ENCODE data around the gene TEX30. TPM values are rescaled to one million over a fixed set of nuclear protein-coding genes. Genes with fewer than 3 reads are reported as not detected.

The TEX30 gene
- total and polyA plus RNA-seq, 9 donors: 6.4 to 14.7 (median 8.4) TPM

DNA sequence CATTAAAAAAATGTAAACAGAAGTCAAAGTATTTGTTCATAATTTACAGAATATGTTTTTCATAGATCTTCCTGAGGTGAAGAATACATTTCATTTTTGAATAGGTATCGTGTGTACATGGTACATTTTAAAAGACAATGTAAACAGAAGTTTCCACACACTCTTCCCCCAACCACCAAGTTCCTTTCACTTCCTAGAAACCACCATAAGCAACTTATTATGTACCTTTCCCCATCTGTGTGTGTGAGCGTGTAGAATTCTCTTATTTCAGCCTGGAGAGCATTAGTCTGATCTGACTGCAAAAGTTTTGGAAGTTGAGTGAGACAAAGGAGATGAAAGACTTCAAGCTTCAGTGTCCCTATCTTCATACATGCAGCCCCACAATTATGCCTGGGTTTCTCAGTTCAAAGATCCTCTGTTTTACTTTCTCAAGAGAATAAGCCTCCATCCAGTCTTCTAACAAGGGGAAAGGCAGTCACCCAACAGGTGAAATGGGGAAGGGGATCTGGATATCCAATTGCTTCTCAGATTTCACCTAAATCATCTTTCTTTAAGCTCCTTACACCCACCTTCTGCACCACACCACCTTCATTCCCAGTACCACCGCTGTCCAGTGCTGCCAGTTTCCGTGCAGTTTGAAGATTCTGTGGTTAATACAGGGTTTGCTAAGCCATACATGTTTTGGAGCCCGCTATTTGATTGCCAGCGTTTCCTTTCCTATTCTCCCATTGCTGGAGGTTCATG, 2.1 kb downstream of the TEX30 start:
- Histone ChIP-seq H3K27me3 (no peaks in the 10 kb centered on the region), H3K4me3 (no peak overlapping the region), H3K9me3 (no peaks in the 10 kb centered on the region), H3K36me3 (no peaks in the 10 kb centered on the region), H3K27ac (no peak overlapping the region), H3K4me1 (ENCODE audit: insufficient read depth) (peaks cover 7% of the 10 kb centered on the region)
- intact Hi-C loops (cut with DNase I): no loop called here
- no peak for DNase-seq
- TF ChIP-seq POLR2A (IDR thresholded peaks at IDR 0.05) (no peak), EP300 (IDR thresholded peaks at IDR 0.05) (no peak)
- TF ChIP-seq, protein P1, sequence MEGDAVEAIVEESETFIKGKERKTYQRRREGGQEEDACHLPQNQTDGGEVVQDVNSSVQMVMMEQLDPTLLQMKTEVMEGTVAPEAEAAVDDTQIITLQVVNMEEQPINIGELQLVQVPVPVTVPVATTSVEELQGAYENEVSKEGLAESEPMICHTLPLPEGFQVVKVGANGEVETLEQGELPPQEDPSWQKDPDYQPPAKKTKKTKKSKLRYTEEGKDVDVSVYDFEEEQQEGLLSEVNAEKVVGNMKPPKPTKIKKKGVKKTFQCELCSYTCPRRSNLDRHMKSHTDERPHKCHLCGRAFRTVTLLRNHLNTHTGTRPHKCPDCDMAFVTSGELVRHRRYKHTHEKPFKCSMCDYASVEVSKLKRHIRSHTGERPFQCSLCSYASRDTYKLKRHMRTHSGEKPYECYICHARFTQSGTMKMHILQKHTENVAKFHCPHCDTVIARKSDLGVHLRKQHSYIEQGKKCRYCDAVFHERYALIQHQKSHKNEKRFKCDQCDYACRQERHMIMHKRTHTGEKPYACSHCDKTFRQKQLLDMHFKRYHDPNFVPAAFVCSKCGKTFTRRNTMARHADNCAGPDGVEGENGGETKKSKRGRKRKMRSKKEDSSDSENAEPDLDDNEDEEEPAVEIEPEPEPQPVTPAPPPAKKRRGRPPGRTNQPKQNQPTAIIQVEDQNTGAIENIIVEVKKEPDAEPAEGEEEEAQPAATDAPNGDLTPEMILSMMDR (IDR thresholded peaks at IDR 0.05): no peak
- 93 to 94% (median 94%) methylated on average over 6 of the region's 6 CpGs for WGBS, 3 donors

DNA sequence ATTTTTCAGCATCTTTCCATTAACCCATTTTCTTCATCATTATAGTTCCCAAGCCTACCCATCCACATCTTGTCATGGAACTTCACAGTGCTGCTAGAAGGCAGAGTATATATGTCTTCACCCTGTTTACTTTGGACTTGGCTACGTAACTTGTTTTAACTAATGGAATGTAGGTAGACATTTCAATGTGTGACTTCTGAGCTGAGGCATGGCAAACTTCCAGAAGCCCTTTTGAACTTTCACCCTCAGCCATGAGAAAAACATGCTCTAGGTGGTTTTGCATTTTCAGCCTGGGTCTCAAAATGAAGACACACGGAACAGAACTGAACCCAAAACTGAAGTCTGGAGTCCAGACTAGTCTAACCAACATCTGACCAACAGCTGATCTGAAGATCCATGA, 3.2 kb downstream of the TEX30 start:
- no peak for TF ChIP-seq POLR2A (IDR thresholded peaks at IDR 0.05)
- TF ChIP-seq, protein P1 (IDR thresholded peaks at IDR 0.05): no peak
- TF ChIP-seq EP300 (IDR thresholded peaks at IDR 0.05): no peak
- DNase-seq: no peak

DNA sequence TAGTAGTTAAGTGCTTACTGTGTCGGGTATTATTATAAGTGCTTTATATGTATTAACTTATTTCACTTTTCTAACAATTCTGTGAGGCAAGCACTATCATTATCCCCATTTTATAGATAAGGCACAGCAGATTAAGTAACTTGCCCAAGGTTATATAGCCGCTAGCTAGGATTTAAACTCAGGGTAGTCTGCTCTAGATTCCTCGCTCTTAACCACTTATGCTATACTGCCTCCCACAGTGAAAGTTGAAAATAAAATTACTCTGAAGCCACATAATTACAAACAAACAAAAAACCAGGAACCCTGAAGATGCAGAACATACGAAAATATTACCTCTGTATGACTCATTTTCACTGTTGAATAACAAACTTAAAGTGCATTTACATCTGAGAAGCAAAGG, 3.9 kb downstream of the TEX30 start:
- Histone ChIP-seq H3K27ac (no peak overlapping the region), H3K9me3 (no peaks in the 10 kb centered on the region), H3K36me3 (no peaks in the 10 kb centered on the region), H3K4me3 (no peak overlapping the region), H3K27me3 (no peaks in the 10 kb centered on the region), H3K4me1 (ENCODE audit: insufficient read depth) (peaks cover 7% of the 10 kb centered on the region)
- DNase-seq: no peak
- intact Hi-C loops (cut with DNase I): no loop called here
- TF ChIP-seq EP300 (IDR thresholded peaks at IDR 0.05) (no peak), POLR2A (IDR thresholded peaks at IDR 0.05) (no peak)
- TF ChIP-seq, protein P1 (IDR thresholded peaks at IDR 0.05): no peak
- 70 to 75% (median 72%) methylated on average over 4 of the region's 4 CpGs for WGBS, 3 donors

More for the DNA sequence above, 3.2 kb downstream of the TEX30 start:
- intact Hi-C loops (cut with DNase I): no loop called here
- H3K27me3 ChIP-seq: no peaks in the 10 kb centered on the region
- no peaks in the 10 kb centered on the region for H3K9me3 ChIP-seq
- peaks cover 7% of the 10 kb centered on the region for H3K4me1 ChIP-seq (ENCODE audit: insufficient read depth)
- H3K4me3 ChIP-seq: no peak overlapping the region
- no peak overlapping the region for H3K27ac ChIP-seq
- H3K36me3 ChIP-seq: no peaks in the 10 kb centered on the region
- 87 to 89% (median 87%) methylated on average over 2 of the region's 2 CpGs for WGBS, 3 donors

DNA sequence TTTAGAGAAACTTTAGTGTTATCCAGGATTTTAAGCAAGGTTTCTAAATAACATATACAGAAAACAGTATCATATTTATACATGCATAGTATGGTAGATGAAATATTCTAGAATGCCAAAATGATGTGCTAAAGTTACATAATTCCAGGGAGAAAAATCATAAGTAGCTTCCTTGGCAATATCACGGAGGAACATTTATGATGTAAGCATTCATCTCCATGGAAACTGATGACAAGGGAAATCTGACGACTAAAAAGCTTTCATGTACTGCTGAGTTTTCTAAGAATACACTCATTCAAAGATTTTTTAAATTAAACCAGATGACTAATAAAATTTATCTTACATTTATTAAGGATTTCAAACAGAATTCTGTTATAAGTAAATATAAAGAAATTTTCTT, 4.7 kb downstream of the TEX30 start:
- H3K27ac ChIP-seq: no peak overlapping the region
- H3K4me1 ChIP-seq (ENCODE audit: insufficient read depth): peaks cover 3% of the 10 kb centered on the region
- H3K27me3 ChIP-seq: no peaks in the 10 kb centered on the region
- intact Hi-C loops (cut with DNase I): no loop called here
- no peak for DNase-seq
- WGBS, 3 donors: 65 to 85% (median 81%) methylated on average over 2 of the region's 2 CpGs
- H3K9me3 ChIP-seq: no peaks in the 10 kb centered on the region
- no peak overlapping the region for H3K4me3 ChIP-seq
- no peaks in the 10 kb centered on the region for H3K36me3 ChIP-seq
- TF ChIP-seq, protein P1 (IDR thresholded peaks at IDR 0.05): no peak
- no peak for TF ChIP-seq EP300 (IDR thresholded peaks at IDR 0.05)
- no peak for TF ChIP-seq POLR2A (IDR thresholded peaks at IDR 0.05)
